HepG2 (cell line): ENCODE measurements around the gene SLC29A3. TPM values are rescaled to one million over a fixed set of nuclear protein-coding genes. Genes with fewer than 3 reads are reported as not detected.

Experiments used
- ATF7 ChIP-seq, 2 experiments: fragments of 450-650 bp in 1 of 2; sonication (generic) in 1 of 2; formaldehyde crosslinking in 1 of 2; IDR thresholded peaks; 2 replicates each; pipeline versions ENCODE4 v1.4.0 to v1.6.1; 2016 to 2020; ENCODE audit warnings: antibody characterized with exemption in 1 of 2, mild to moderate bottlenecking in 1 of 2, missing genetic modification reagents in 1 of 2
- ELF4 ChIP-seq: sonication (generic); formaldehyde crosslinking; IDR thresholded peaks from 2 replicates; pipeline ENCODE4 v1.5.0; 2020; ENCODE audit warnings: missing genetic modification reagents, mild to moderate bottlenecking, moderate library complexity, borderline replicate concordance
- ISX ChIP-seq: sonication (generic); formaldehyde crosslinking; conservative IDR thresholded peaks from 2 replicates; pipeline ENCODE4 v1.5.0; 2020; ENCODE audit warnings: missing genetic modification reagents
- KMT2B ChIP-seq: IDR thresholded peaks from 2 replicates; pipeline ENCODE4 v1.6.1; 2016; ENCODE audit warnings: missing genetic modification reagents, missing compliant biosample characterization
- MTA1 ChIP-seq: sonication (generic); formaldehyde crosslinking; IDR thresholded peaks from 2 replicates; pipeline ENCODE4 v1.4.0; 2020; ENCODE audit warnings: missing genetic modification reagents, mild to moderate bottlenecking, borderline replicate concordance
- NFKBIZ ChIP-seq: IDR thresholded peaks from 2 replicates; pipeline ENCODE4 v1.6.1; 2018; ENCODE audit warnings: missing genetic modification reagents, missing compliant biosample characterization
- SALL1 ChIP-seq: sonication (generic); formaldehyde crosslinking; IDR thresholded peaks from 2 replicates; pipeline ENCODE4 v1.8.0; 2022; ENCODE audit warnings: mild to moderate bottlenecking, missing genetic modification reagents
- SIX1 ChIP-seq: sonication (generic); formaldehyde crosslinking; IDR thresholded peaks from 2 replicates; pipeline ENCODE4 v1.4.0; 2020; ENCODE audit warnings: missing genetic modification reagents, borderline replicate concordance
- ZNF672 ChIP-seq: sonication (generic); formaldehyde crosslinking; IDR thresholded peaks from 2 replicates; pipeline ENCODE4 v1.8.1; 2022; ENCODE audit warnings: missing genetic modification reagents
- ZNF777 ChIP-seq: sonication (generic); formaldehyde crosslinking; IDR thresholded peaks from 2 replicates; pipeline ENCODE4 v1.4.0; 2020; ENCODE audit warnings: missing genetic modification reagents
- ZNF879 ChIP-seq: sonication (generic); formaldehyde crosslinking; IDR thresholded peaks from 2 replicates; pipeline ENCODE4 v1.8.1; 2023; ENCODE audit warnings: missing genetic modification reagents
- polyA plus RNA-seq, 8 experiments: library from polyadenylated mRNA; depleted of rRNA in 3 of 8; stranded (reverse) in 7 of 8; unstranded in 1 of 8; fragments of >200 nt; fragmentation: Illumina TruSeq in 4 of 8; extraction: Trizol in 4 of 8; gene quantifications; 2 replicates each; pipeline versions ENCODE4 v1.2.1 to v1.2.3, GENCODE V29; 2011 to 2016; ENCODE audit warnings: low read depth in 4 of 8, missing spikeins in 1 of 8, mixed read lengths in 1 of 8; ENCODE audit not compliant: insufficient read depth in 1 of 8
- total RNA-seq, 5 experiments: library from RNA; depleted of rRNA; stranded (reverse); fragments of >200 nt; fragmentation: Illumina TruSeq; extraction: Trizol; gene quantifications; 2 replicates each; pipeline ENCODE4 v1.2.3, GENCODE V29; 2016; ENCODE audit warnings: low read depth in 1 of 5
- TF ChIP-seq, protein P1 (sequence below): sonication (generic); formaldehyde crosslinking; IDR thresholded peaks from 2 replicates; pipeline ENCODE4 v1.4.0; 2020; ENCODE audit warnings: missing genetic modification reagents
- TF ChIP-seq, protein P2 (sequence below): sonication (generic); formaldehyde crosslinking; IDR thresholded peaks from 2 replicates; pipeline ENCODE4 v1.5.0; 2020; ENCODE audit warnings: missing genetic modification reagents
- TF ChIP-seq, protein P3 (sequence below): sonication (generic); formaldehyde crosslinking; IDR thresholded peaks from 2 replicates; pipeline ENCODE4 v1.4.0; 2020; ENCODE audit warnings: missing genetic modification reagents
- TF ChIP-seq, protein P4 (sequence below): sonication (generic); formaldehyde crosslinking; IDR thresholded peaks from 2 replicates; pipeline ENCODE4 v1.5.0; 2020; ENCODE audit warnings: missing genetic modification reagents
- TF ChIP-seq, protein P5 (sequence below): sonication (generic); formaldehyde crosslinking; IDR thresholded peaks from 2 replicates; pipeline ENCODE4 v1.8.1; 2023; ENCODE audit warnings: mild to moderate bottlenecking, moderate library complexity, missing genetic modification reagents
- TF ChIP-seq, protein P6 (sequence below): IDR thresholded peaks from 2 replicates; pipeline ENCODE4 v1.6.1; 2016

Gene SLC29A3
- total and polyA plus RNA-seq, 2 of the 13 experiments (the other 11 are each of a cell fraction or from before 2014, with no cell fraction given) = 8.6 to 11.8 TPM

DNA sequence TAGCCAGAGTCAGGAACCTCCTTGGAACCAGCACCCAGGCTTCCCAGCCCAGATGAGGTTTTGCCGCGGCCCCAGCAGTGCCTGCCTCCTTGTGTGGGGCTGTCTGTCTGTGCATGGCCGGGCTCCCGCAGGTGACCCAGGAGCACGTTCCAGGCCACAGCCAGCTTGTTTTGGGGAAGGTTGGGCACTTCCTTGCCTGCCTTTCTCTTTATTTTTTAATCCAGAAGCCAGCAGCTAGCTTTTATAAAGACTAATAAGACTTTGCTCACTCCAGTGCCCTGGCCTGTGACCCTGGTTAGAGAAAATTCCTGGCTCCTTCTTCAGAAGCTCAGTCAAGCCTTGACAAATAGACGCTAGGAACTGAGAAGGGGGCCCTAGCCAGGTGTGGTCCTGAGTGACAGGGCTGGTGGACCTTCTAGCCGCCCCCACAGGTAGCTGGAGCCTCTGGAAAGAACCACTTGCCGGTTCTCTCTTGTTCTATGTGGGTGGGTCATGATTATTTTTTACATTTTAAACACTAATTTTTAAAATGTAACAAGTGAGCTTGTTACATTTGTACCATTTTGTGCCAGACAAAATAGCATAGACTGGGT, 837 bp downstream of the SLC29A3 start (continued):
- TF ChIP-seq, protein P1, sequence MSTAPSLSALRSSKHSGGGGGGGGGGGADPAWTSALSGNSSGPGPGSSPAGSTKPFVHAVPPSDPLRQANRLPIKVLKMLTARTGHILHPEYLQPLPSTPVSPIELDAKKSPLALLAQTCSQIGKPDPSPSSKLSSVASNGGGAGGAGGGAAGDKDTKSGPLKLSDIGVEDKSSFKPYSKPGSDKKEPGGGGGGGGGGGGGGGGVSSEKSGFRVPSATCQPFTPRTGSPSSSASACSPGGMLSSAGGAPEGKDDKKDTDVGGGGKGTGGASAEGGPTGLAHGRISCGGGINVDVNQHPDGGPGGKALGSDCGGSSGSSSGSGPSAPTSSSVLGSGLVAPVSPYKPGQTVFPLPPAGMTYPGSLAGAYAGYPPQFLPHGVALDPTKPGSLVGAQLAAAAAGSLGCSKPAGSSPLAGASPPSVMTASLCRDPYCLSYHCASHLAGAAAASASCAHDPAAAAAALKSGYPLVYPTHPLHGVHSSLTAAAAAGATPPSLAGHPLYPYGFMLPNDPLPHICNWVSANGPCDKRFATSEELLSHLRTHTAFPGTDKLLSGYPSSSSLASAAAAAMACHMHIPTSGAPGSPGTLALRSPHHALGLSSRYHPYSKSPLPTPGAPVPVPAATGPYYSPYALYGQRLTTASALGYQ (CRISPR knock-in tag) = no peak
- TF ChIP-seq ZNF777 (no peak), SALL1 (CRISPR knock-in tag) (no peak), ZNF879 (CRISPR knock-in tag) (no peak), ISX (CRISPR knock-in tag) (no peak), NFKBIZ (CRISPR knock-in tag) (no peak), ELF4 (no peak), ZNF672 (CRISPR knock-in tag) (no peak), ATF7 (IDR thresholded peaks at IDR 0.05) (no peak), ATF7 (CRISPR knock-in tag; IDR thresholded peaks at IDR 0.05) (0 out of 2 replicates have a peak, but pooled peaks have one; percentile 34), SIX1 (CRISPR knock-in tag) (no peak), MTA1 (CRISPR knock-in tag) (peak; percentile 32; the same call in 1 of the 2 replicates), KMT2B (0 out of 2 replicates have a peak, but pooled peaks have one; percentile 8)
- TF ChIP-seq, protein P2, sequence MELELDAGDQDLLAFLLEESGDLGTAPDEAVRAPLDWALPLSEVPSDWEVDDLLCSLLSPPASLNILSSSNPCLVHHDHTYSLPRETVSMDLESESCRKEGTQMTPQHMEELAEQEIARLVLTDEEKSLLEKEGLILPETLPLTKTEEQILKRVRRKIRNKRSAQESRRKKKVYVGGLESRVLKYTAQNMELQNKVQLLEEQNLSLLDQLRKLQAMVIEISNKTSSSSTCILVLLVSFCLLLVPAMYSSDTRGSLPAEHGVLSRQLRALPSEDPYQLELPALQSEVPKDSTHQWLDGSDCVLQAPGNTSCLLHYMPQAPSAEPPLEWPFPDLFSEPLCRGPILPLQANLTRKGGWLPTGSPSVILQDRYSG (CRISPR knock-in tag) = no peak
- TF ChIP-seq, protein P3, sequence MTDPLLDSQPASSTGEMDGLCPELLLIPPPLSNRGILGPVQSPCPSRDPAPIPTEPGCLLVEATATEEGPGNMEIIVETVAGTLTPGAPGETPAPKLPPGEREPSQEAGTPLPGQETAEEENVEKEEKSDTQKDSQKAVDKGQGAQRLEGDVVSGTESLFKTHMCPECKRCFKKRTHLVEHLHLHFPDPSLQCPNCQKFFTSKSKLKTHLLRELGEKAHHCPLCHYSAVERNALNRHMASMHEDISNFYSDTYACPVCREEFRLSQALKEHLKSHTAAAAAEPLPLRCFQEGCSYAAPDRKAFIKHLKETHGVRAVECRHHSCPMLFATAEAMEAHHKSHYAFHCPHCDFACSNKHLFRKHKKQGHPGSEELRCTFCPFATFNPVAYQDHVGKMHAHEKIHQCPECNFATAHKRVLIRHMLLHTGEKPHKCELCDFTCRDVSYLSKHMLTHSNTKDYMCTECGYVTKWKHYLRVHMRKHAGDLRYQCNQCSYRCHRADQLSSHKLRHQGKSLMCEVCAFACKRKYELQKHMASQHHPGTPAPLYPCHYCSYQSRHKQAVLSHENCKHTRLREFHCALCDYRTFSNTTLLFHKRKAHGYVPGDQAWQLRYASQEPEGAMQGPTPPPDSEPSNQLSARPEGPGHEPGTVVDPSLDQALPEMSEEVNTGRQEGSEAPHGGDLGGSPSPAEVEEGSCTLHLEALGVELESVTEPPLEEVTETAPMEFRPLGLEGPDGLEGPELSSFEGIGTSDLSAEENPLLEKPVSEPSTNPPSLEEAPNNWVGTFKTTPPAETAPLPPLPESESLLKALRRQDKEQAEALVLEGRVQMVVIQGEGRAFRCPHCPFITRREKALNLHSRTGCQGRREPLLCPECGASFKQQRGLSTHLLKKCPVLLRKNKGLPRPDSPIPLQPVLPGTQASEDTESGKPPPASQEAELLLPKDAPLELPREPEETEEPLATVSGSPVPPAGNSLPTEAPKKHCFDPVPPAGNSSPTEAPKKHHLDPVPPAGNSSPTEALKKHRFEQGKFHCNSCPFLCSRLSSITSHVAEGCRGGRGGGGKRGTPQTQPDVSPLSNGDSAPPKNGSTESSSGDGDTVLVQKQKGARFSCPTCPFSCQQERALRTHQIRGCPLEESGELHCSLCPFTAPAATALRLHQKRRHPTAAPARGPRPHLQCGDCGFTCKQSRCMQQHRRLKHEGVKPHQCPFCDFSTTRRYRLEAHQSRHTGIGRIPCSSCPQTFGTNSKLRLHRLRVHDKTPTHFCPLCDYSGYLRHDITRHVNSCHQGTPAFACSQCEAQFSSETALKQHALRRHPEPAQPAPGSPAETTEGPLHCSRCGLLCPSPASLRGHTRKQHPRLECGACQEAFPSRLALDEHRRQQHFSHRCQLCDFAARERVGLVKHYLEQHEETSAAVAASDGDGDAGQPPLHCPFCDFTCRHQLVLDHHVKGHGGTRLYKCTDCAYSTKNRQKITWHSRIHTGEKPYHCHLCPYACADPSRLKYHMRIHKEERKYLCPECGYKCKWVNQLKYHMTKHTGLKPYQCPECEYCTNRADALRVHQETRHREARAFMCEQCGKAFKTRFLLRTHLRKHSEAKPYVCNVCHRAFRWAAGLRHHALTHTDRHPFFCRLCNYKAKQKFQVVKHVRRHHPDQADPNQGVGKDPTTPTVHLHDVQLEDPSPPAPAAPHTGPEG (CRISPR knock-in tag) = no peak
- TF ChIP-seq, protein P4, sequence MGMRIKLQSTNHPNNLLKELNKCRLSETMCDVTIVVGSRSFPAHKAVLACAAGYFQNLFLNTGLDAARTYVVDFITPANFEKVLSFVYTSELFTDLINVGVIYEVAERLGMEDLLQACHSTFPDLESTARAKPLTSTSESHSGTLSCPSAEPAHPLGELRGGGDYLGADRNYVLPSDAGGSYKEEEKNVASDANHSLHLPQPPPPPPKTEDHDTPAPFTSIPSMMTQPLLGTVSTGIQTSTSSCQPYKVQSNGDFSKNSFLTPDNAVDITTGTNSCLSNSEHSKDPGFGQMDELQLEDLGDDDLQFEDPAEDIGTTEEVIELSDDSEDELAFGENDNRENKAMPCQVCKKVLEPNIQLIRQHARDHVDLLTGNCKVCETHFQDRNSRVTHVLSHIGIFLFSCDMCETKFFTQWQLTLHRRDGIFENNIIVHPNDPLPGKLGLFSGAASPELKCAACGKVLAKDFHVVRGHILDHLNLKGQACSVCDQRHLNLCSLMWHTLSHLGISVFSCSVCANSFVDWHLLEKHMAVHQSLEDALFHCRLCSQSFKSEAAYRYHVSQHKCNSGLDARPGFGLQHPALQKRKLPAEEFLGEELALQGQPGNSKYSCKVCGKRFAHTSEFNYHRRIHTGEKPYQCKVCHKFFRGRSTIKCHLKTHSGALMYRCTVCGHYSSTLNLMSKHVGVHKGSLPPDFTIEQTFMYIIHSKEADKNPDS (CRISPR knock-in tag) = no peak
- TF ChIP-seq, protein P5, sequence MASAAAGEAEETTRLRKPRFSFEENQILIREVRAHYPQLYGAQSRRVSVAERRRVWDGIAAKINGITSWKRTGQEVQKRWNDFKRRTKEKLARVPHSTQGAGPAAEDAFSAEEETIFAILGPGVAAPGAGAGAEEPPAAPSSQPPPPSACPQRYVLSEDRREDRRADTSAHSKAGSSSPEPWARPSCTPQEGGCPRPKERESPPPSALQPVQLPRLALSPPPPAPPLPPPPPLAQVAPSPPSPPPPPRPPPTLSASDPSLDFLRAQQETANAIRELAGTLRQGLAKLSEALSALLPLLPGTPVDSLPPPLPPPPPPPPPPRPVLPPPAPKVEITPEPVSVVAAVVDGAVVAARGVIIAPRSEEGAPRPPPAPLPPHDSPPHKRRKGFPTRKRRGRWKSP (CRISPR knock-in tag) = 0 out of 2 replicates have a peak, but pooled peaks have one; percentile 18
- TF ChIP-seq, protein P6, sequence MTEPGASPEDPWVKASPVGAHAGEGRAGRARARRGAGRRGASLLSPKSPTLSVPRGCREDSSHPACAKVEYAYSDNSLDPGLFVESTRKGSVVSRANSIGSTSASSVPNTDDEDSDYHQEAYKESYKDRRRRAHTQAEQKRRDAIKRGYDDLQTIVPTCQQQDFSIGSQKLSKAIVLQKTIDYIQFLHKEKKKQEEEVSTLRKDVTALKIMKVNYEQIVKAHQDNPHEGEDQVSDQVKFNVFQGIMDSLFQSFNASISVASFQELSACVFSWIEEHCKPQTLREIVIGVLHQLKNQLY = no peak
